ENCODE measurements around the gene LCE1B.

Gene LCE1B

GRCh38 chr1:152811671-152812070, at the start of gene LCE1B:
TSS of gene LCE1B (plus strand) at chr1:152811971. CDS start at chr1:152812447, 476 bp downstream.
- DNase-seq: no peak

DNA sequence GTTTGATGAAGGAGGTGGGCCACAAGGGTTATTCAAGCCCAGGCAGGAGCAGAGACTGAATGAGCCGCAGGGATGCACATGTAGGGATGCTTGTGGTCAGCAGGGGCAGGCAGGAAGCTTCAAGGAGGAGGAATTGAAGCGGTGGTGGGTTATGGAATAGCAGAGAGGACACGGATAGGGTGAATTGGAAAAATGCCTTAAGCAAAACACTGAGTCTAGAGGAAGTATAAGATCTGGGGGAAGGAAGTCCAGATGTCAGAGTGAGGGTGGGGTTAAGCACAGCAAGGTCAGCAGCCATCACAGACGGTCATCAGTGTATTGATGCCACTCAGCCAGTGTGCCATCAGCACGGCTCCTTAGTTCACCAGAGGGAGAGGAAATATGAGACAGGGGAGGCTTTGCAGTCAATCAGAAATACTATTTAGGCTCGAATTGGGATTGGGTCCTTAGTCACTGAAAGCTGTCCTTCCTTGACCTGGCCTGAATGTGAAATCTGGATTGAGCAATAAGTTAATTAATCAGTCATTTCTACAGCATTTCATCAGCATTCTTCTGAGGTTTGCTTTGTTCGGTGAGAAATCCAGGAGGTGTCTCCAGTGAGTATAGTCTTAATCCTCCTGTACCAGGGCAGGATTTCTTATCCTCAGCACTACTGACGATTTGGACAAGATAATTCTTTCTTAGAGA, 42.8 kb upstream of the LCE1B start:
- no peak for DNase-seq

- DNase-seq: no peak
Observed at GRCh38 chr1:152770411-152770810, 41.4 kb upstream of the LCE1B start.

DNA sequence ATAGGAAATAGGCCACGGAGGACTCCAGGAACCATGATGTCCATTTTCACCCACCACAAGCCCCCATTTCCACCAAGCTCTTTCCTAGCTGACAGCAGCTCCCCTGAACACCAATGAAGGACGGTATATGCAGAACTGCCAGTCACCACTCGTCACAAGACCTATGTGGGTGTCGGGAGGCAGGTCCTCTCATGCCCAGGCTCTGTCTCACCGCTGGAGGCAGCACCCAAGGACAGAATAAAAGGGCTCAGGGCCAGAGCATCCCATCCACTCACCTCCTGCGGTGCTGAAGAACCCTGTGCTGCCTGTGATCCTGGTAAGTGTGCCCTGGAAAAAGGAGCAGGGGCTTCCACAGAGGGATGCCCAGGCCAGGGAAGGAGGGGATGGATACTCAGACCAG, 36.9 kb upstream of the LCE1B start, which contains the start of gene LCE1F:
LCE1F (plus strand) TSS at position 266 of the 400 bp plus-strand sequence. CDS start 1,232 bp downstream, outside the sequence.
- no peak for DNase-seq

DNA sequence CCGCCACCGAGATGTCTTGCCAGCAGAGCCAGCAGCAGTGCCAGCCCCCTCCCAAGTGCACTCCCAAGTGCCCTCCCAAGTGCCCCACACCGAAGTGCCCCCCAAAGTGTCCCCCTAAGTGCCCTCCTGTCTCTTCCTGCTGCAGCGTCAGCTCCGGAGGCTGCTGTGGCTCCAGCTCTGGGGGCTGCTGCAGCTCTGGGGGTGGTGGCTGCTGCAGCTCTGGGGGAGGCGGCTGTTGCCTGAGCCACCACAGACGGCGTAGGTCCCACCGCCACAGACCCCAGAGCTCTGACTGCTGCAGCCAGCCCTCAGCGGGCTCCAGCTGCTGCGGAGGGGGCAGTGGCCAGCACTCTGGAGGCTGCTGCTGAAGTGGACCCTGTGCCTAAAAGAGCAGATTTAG, 35.4 kb upstream of the LCE1B start:
- no peak for DNase-seq

GRCh38 chr1:152777510-152778137, 34.1 kb upstream of the LCE1B start:
- DNase-seq: peak; percentile 15

GRCh38 chr1:152783095-152783494, 28.7 kb upstream of the LCE1B start:
- no peak for DNase-seq

GRCh38 chr1:152786077-152786476, 25.7 kb upstream of the LCE1B start, which contains the start of gene LCE1E:
TSS of gene LCE1E (plus strand) at chr1:152786257. CDS start at chr1:152787300, 1,043 bp downstream.
- DNase-seq: no peak

GRCh38 chr1:152795686-152796085, 16.1 kb upstream of the LCE1B start:
- no peak for DNase-seq

- no peak for DNase-seq
Observed at GRCh38 chr1:152796421-152796820, 15.3 kb upstream of the LCE1B start, which contains the start of gene LCE1D. TSS of gene LCE1D (plus strand) at chr1:152796721. CDS start at chr1:152797795, 1,074 bp downstream.

GRCh38 chr1:152801333-152801732, 10.4 kb upstream of the LCE1B start:
- DNase-seq: no peak

DNA sequence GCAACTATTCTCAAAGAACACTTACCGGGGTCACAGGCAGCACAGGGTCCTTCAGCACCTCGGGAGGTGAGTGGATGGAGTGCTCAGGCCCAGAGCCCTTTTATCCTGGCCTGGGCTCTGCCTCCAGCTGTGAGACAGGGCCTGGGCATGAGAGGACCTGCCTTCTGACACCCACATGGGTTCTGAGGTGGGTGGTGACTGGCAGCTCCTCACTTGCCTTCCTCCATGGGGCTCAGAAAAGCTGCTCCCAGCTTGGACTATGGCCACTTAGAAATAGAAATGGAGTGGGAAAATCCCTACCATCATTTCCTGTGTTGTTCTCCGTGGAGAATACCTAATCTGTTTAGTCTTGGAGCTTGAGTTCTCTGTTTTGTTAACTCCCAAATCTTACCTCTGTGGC, 5.2 kb upstream of the LCE1B start, which contains the start of gene LCE1C:
LCE1C (minus strand) TSS at position 76 of the 400 bp plus-strand sequence. CDS start 1,173 bp downstream, outside the sequence.
- DNase-seq: no peak

- no peak for DNase-seq
Observed at GRCh38 chr1:152811050-152811449, 721 bp upstream of the LCE1B start.

GRCh38 chr1:152817309-152817708, 5.5 kb downstream of the LCE1B start:
- DNase-seq: no peak

DNA sequence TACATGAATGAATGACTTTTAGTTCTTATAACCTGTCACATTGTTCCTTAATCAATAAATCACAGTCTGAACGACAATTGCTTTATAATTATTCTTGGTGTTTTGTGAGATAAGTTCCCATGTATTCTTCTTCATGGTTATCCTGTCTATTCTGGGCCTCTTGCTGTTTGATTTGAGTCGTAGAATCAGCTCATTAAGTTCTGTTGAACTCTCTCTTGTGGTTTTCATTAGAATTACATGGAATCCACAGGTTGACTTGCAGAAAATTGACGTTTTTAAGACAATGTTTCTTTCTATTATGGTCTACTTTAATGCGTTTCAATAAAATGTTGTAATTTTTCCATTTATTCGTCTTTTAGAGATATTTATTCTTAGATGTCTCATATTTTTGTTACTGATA, 11.5 kb downstream of the LCE1B start:
- no peak for DNase-seq

- DNase-seq: no peak
Observed at GRCh38 chr1:152824964-152825363, 13.2 kb downstream of the LCE1B start.

DNA sequence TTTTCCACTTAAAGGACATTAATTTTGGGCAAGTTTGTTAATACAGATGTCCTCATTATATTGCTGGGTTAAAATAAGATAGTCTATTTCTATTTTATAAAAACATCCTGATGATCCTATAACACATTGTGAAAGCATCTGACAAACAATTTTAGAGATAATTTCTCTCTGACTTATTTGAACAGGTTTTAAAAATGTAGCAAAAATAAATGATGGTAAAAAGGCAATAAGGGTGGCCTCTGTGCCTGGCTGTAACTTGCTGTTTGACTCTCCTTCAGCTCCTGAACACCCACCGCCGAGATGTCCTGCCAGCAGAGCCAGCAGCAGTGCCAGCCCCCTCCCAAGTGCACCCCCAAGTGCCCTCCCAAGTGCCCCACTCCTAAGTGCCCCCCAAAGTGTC, 15.4 kb downstream of the LCE1B start, which contains the start of gene LCE1A:
LCE1A (plus strand) TSS at position 301 of the 400 bp plus-strand sequence; CDS start at position 301, 0 bp downstream.
- DNase-seq: no peak

- DNase-seq: no peak
Observed at GRCh38 chr1:152836870-152837269, 25.1 kb downstream of the LCE1B start.

DNA sequence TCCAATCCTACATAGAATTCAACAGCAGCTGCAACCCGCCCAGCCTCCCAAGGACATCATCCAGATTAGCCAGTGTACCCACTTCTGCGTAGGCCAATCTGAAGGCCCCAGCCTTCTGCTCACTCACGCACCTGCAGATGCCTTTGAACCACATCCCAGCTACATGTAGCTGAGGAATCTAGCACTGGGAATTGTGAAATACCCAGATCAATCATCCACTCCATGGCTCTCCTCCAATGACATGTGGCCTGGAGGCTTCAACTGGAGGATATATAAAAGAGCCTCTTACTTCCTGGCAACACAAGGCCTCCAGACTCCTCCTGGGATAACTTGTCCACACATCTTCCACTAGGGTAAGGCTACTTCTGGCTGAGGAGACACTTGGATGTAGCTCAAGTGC, 30.8 kb downstream of the LCE1B start, which contains the start of gene LCE6A:
LCE6A (plus strand) TSS at position 301 of the 400 bp plus-strand sequence. CDS start 665 bp downstream, outside the sequence.
- DNase-seq: no peak

DNA sequence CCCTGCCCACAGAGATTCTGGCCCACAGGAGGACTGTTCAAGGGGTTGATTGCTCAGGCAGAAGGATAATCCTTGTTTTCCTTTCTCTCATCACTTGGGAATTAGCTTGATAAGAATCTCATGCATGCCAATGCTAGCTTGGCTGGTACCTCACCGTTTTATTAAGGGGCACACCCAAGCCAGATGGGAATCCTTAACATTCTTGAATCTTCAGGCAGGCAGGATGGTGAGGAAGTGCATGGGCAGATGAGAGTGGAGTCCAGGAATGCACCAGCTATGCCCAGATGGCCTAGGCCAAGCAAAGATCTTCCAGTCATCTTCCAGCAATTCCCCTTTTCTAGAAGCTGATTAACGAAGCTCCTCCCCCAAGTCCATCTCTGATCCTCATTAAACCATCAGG, 43.9 kb downstream of the LCE1B start:
- no peak for DNase-seq

DNA sequence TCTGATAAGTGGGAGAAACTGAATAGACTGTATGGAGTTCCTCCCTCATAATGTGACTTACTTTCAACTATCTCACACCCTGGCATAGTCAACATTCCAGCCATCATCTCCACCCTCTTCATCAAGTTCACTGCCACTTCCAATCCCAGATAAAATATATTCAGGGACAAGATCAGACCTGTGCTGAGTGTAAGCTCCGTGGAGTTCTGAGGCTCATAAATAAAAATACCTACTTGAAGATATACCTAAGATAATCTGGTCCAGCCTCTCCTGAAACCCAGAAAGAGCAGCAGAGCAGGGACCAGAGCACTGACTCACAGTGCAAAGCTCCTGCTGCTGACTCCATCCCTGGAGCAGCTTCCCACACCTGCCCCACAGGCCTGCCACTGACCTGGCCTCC, 46.3 kb downstream of the LCE1B start:
- DNase-seq: no peak

DNA sequence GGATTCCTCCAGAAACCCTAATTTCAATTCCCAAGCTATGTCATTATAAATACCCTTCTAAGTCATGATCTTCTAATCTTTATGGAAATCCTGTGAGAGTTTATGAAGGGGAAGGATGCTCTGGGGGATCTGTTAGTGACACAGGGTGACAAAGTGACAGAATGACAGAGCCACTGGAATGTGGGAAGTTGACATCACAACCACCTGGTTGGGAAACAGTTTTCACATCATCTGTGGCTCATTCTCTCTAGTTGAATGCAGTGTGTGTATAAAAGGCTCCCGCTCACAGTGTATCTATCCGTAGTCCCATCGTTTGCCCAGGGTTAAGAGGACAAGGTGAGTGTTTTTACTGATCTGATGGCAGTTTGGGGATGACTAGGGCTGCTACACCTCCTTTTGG, 47.9 kb downstream of the LCE1B start, which contains the start of gene LCE7A:
LCE7A (plus strand) TSS at position 301 of the 400 bp plus-strand sequence. CDS start 702 bp downstream, outside the sequence.
- DNase-seq: no peak

- DNase-seq: no peak
Observed at GRCh38 chr1:152860129-152860528, 48.4 kb downstream of the LCE1B start.

DNA sequence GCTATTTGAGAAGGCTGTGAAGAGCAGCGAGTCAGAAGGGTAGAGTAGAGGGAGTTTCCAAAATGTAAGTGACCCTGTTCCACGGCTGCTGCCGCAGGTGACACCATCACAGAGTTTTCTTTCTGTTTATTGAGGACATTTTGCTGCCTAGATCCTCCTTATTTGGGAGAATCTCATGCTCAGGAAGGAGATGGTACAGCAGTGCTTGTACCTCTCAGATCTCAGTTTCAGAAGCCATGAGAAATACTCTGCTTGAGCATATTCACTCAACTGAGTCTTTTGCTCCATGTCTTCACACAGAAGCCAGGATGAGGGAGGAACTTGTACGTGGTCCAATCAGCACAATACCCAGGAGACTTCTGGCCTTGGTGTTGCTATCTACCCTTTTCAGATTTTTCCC, 49.6 kb downstream of the LCE1B start:
- no peak for DNase-seq
